ENCODE data around the gene PYY.
"Not testable (repeated sequence)": the region's sequence is repeated elsewhere in the genome, so short reads cannot be mapped to it uniquely, and the experiment has no call there.

PYY gene

GRCh38 chr17:43961292-43961691 is 7.6 kb upstream of the PYY start:
- 90% methylated on average over 6 of the region's 6 CpGs for WGBS
- H3K14ac ChIP-seq (ENCODE audit: low read length in 2 of 2); H3K4me2 ChIP-seq (ENCODE audit: low read length, poor library complexity, severe bottlenecking); H3K36me3 ChIP-seq (ENCODE audit: control insufficient read depth in 1 of 2, insufficient read depth in 2 of 2, low read depth in 1 of 2, low read length in 2 of 2); H3K23ac ChIP-seq (ENCODE audit: low read length in 2 of 2); H3K18ac ChIP-seq (ENCODE audit: low read depth in 1 of 2, low read length in 2 of 2); H3K4me3 ChIP-seq (ENCODE audit: insufficient read depth in 1 of 2, low read depth in 1 of 2, low read length in 2 of 2); DNase-seq; H3K79me1 ChIP-seq (replicated peaks; ENCODE audit: low read length, poor library complexity, severe bottlenecking); H4K8ac ChIP-seq (ENCODE audit: low read length); H3K9me3 ChIP-seq (ENCODE audit: control insufficient read depth, low read length); H3K4ac ChIP-seq (ENCODE audit: low read depth in 1 of 2, low read length in 2 of 2); H2BK15ac ChIP-seq (ENCODE audit: low read depth, poor library complexity, severe bottlenecking); H4K91ac ChIP-seq (ENCODE audit: low read length); H3K9ac ChIP-seq (ENCODE audit: low read length); H2AFZ ChIP-seq (ENCODE audit: low read depth, low read length); H2BK120ac ChIP-seq (ENCODE audit: low read depth, low read length); H2BK5ac ChIP-seq (ENCODE audit: low read depth, low read length, poor library complexity, severe bottlenecking); H2BK12ac ChIP-seq (ENCODE audit: low read length in 2 of 2); H3K4me1 ChIP-seq (ENCODE audit: control insufficient read depth, insufficient read depth, low read depth, low read length); H2AK5ac ChIP-seq (ENCODE audit: low read length, severe bottlenecking); H3K27ac ChIP-seq (ENCODE audit: low read length, poor library complexity, severe bottlenecking): not testable (repeated sequence)
- H3K27me3 ChIP-seq (ENCODE audit: control insufficient read depth in 1 of 2, insufficient read depth in 1 of 2, low read length in 2 of 2): peaks cover 12% of the 10 kb centered on the region in 2 experiments

- Histone ChIP-seq H2AFZ (ENCODE audit: low read depth, low read length) (no peak overlapping the region), H3K4ac (ENCODE audit: low read depth in 1 of 2, low read length in 2 of 2) (no peak overlapping the region), H3K18ac (ENCODE audit: low read depth in 1 of 2, low read length in 2 of 2) (no peak overlapping the region), H3K14ac (ENCODE audit: low read length in 2 of 2) (no peak overlapping the region), H3K9ac (ENCODE audit: low read length) (no peak overlapping the region), H3K23ac (ENCODE audit: low read length in 2 of 2) (no peak overlapping the region), H2BK12ac (ENCODE audit: low read length in 2 of 2) (no peak overlapping the region), H3K27ac (ENCODE audit: low read length, poor library complexity, severe bottlenecking) (no peak overlapping the region), H3K4me2 (ENCODE audit: low read length, poor library complexity, severe bottlenecking) (no peak overlapping the region), H4K91ac (ENCODE audit: low read length) (no peak overlapping the region), H3K9me3 (ENCODE audit: control insufficient read depth, low read length) (no peaks in the 10 kb centered on the region), H3K27me3 (ENCODE audit: control insufficient read depth in 1 of 2, insufficient read depth in 1 of 2, low read length in 2 of 2) (peaks cover 31 to 35% of the 10 kb centered on the region in 2 experiments), H2BK15ac (ENCODE audit: low read depth, poor library complexity, severe bottlenecking) (no peak overlapping the region), H3K36me3 (ENCODE audit: control insufficient read depth in 1 of 2, insufficient read depth in 2 of 2, low read depth in 1 of 2, low read length in 2 of 2) (no peaks in the 10 kb centered on the region), H3K79me1 (replicated peaks; ENCODE audit: low read length, poor library complexity, severe bottlenecking) (no peaks in the 10 kb centered on the region), H2AK5ac (ENCODE audit: low read length, severe bottlenecking) (no peak overlapping the region), H2BK5ac (ENCODE audit: low read depth, low read length, poor library complexity, severe bottlenecking) (no peak overlapping the region), H2BK120ac (ENCODE audit: low read depth, low read length) (no peak overlapping the region), H4K8ac (ENCODE audit: low read length) (no peak overlapping the region), H3K4me3 (ENCODE audit: insufficient read depth in 1 of 2, low read depth in 1 of 2, low read length in 2 of 2) (no peak overlapping the region), H3K4me1 (ENCODE audit: control insufficient read depth, insufficient read depth, low read depth, low read length) (no peaks in the 10 kb centered on the region)
- WGBS: 100% methylated on average over 1 of the region's 2 CpGs
- DNase-seq: peak; percentile 24
These were observed 5.1 kb upstream of the PYY start for GRCh38 chr17:43958748-43959352.

- DNase-seq: no peak
- Histone ChIP-seq H2AK5ac (ENCODE audit: low read length, severe bottlenecking) (no peak overlapping the region), H3K4me3 (ENCODE audit: insufficient read depth in 1 of 2, low read depth in 1 of 2, low read length in 2 of 2) (no peak overlapping the region), H2BK12ac (ENCODE audit: low read length in 2 of 2) (no peak overlapping the region), H3K18ac (ENCODE audit: low read depth in 1 of 2, low read length in 2 of 2) (no peak overlapping the region), H3K9me3 (ENCODE audit: control insufficient read depth, low read length) (no peaks in the 10 kb centered on the region), H4K8ac (ENCODE audit: low read length) (no peak overlapping the region), H2AFZ (ENCODE audit: low read depth, low read length) (no peak overlapping the region), H2BK120ac (ENCODE audit: low read depth, low read length) (no peak overlapping the region), H3K4ac (ENCODE audit: low read depth in 1 of 2, low read length in 2 of 2) (no peak overlapping the region), H3K4me1 (ENCODE audit: control insufficient read depth, insufficient read depth, low read depth, low read length) (peaks cover 11% of the 10 kb centered on the region), H3K4me2 (ENCODE audit: low read length, poor library complexity, severe bottlenecking) (no peak overlapping the region), H3K23ac (ENCODE audit: low read length in 2 of 2) (no peak overlapping the region), H3K9ac (ENCODE audit: low read length) (no peak overlapping the region), H3K14ac (ENCODE audit: low read length in 2 of 2) (no peak overlapping the region), H3K27me3 (ENCODE audit: control insufficient read depth in 1 of 2, insufficient read depth in 1 of 2, low read length in 2 of 2) (peaks cover 45 to 51% of the 10 kb centered on the region in 2 experiments), H2BK15ac (ENCODE audit: low read depth, poor library complexity, severe bottlenecking) (no peak overlapping the region), H4K91ac (ENCODE audit: low read length) (no peak overlapping the region), H3K79me1 (replicated peaks; ENCODE audit: low read length, poor library complexity, severe bottlenecking) (no peaks in the 10 kb centered on the region), H3K36me3 (ENCODE audit: control insufficient read depth in 1 of 2, insufficient read depth in 2 of 2, low read depth in 1 of 2, low read length in 2 of 2) (peaks cover 0 to 7% of the 10 kb centered on the region in 2 experiments), H2BK5ac (ENCODE audit: low read depth, low read length, poor library complexity, severe bottlenecking) (no peak overlapping the region), H3K27ac (ENCODE audit: low read length, poor library complexity, severe bottlenecking) (no peak overlapping the region)
- WGBS: 85% methylated on average over 5 of the region's 8 CpGs
These were observed 2.5 kb upstream of the PYY start for GRCh38 chr17:43956222-43956621.

GRCh38 chr17:43952724-43953666 is 745 bp downstream of the PYY start:
- Histone ChIP-seq H3K9me3 (ENCODE audit: control insufficient read depth, low read length) (no peaks in the 10 kb centered on the region), H2BK15ac (ENCODE audit: low read depth, poor library complexity, severe bottlenecking) (peak overlapping the region; percentile 64), H3K4me3 (ENCODE audit: insufficient read depth in 1 of 2, low read depth in 1 of 2, low read length in 2 of 2) (peak overlapping the region; percentile 6 to 30), H3K23ac (ENCODE audit: low read length in 2 of 2) (no peak overlapping the region), H2AK5ac (ENCODE audit: low read length, severe bottlenecking) (no peak overlapping the region), H3K27me3 (ENCODE audit: control insufficient read depth in 1 of 2, insufficient read depth in 1 of 2, low read length in 2 of 2) (peaks cover 59 to 69% of the 10 kb centered on the region in 2 experiments), H3K27ac (ENCODE audit: low read length, poor library complexity, severe bottlenecking) (no peak overlapping the region), H2AFZ (ENCODE audit: low read depth, low read length) (no peak overlapping the region), H2BK5ac (ENCODE audit: low read depth, low read length, poor library complexity, severe bottlenecking) (no peak overlapping the region), H3K4ac (ENCODE audit: low read depth in 1 of 2, low read length in 2 of 2) (no peak overlapping the region), H2BK120ac (ENCODE audit: low read depth, low read length) (no peak overlapping the region), H3K36me3 (ENCODE audit: control insufficient read depth in 1 of 2, insufficient read depth in 2 of 2, low read depth in 1 of 2, low read length in 2 of 2) (peaks cover 0 to 7% of the 10 kb centered on the region in 2 experiments), H4K8ac (ENCODE audit: low read length) (no peak overlapping the region), H3K79me1 (replicated peaks; ENCODE audit: low read length, poor library complexity, severe bottlenecking) (no peaks in the 10 kb centered on the region), H3K4me1 (ENCODE audit: control insufficient read depth, insufficient read depth, low read depth, low read length) (peaks cover 11% of the 10 kb centered on the region), H2BK12ac (ENCODE audit: low read length in 2 of 2) (no peak overlapping the region), H3K14ac (ENCODE audit: low read length in 2 of 2) (no peak overlapping the region), H3K18ac (ENCODE audit: low read depth in 1 of 2, low read length in 2 of 2) (no peak overlapping the region), H4K91ac (ENCODE audit: low read length) (no peak overlapping the region), H3K9ac (ENCODE audit: low read length) (no peak overlapping the region), H3K4me2 (ENCODE audit: low read length, poor library complexity, severe bottlenecking) (no peak overlapping the region)
- WGBS: 8% methylated on average over 81 of the region's 82 CpGs
- no peak for DNase-seq
